22Rv1 (cell line): ENCODE results near the gene SOX5.

Experiments used
- CTCF ChIP-seq: fragments of 450-650 bp; IDR thresholded peaks from 2 replicates; pipeline ENCODE4 v1.5.1; 2017; ENCODE audit warnings: mild to moderate bottlenecking
- ZFX ChIP-seq: fragments of 450-650 bp; IDR thresholded peaks from 2 replicates; pipeline ENCODE4 v1.6.1; 2017; ENCODE audit warnings: antibody characterized with exemption, borderline replicate concordance

- TF ChIP-seq CTCF = no peak
- no peak for TF ChIP-seq ZFX
These were observed 364.2 kb downstream of the SOX5 start for GRCh38 chr12:23585156-23585781.
